GM12892 (cell line): ENCODE measurements around the gene CNOT11.

Experiments used
- POLR2AphosphoS5 ChIP-seq: IDR thresholded peaks from 2 replicates; pipeline ENCODE4 v1.6.1; 2011; ENCODE audit warnings: low read depth, low read length, control low read depth
- TAF1 ChIP-seq: IDR thresholded peaks from 2 replicates; pipeline ENCODE4 v1.6.1; 2011; ENCODE audit warnings: low read depth, mild to moderate bottlenecking, control low read depth, low read length, borderline replicate concordance

- TF ChIP-seq POLR2AphosphoS5: no peak
- TF ChIP-seq TAF1: no peak
Observed at GRCh38 chr2:101282980-101283379, 30.3 kb downstream of the CNOT11 start.
